ENCODE measurements around the gene ZFP91.
A peak's percentile ranks its signal among the peaks of the same experiment; 100 is the strongest.
"Not testable (repeated sequence)": the region's sequence is repeated elsewhere in the genome, so short reads cannot be mapped to it uniquely, and the experiment has no call there.

ZFP91 gene, protein sequence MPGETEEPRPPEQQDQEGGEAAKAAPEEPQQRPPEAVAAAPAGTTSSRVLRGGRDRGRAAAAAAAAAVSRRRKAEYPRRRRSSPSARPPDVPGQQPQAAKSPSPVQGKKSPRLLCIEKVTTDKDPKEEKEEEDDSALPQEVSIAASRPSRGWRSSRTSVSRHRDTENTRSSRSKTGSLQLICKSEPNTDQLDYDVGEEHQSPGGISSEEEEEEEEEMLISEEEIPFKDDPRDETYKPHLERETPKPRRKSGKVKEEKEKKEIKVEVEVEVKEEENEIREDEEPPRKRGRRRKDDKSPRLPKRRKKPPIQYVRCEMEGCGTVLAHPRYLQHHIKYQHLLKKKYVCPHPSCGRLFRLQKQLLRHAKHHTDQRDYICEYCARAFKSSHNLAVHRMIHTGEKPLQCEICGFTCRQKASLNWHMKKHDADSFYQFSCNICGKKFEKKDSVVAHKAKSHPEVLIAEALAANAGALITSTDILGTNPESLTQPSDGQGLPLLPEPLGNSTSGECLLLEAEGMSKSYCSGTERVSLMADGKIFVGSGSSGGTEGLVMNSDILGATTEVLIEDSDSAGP

DNA sequence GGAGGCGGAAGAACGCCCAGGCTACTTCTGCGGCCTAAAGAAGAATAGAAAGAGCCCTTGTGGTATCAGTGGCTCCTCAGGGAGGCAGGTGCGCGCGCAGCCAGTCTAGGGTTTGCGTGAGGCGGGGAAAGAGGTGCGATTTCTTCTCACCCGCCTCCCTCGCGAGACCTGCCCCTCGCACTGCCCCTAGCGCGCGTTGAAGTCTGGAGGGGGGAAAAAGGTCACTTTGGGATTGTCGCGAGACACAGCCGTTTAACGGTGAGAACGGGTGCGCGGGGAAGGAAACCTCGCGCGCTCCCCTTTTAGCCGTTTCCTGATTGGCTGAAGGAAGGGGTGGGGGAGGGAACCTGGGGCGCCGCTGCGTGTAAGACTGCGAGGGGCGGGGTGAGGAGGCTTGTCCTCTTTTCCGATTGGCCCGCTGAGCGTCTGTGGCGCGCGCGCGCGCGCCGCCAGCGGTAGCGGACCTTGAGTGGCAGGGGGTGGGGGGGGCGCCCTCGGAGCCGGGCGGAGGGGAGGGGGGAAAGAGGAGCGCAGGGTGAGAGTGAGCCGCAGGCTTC, at the start of gene ZFP91:
Gene ZFP91, plus strand, starts transcription at position 429 of the 557 bp plus-strand sequence. CDS start 219 bp downstream, outside the sequence.
- DNase-seq = peak; percentile 75

DNA sequence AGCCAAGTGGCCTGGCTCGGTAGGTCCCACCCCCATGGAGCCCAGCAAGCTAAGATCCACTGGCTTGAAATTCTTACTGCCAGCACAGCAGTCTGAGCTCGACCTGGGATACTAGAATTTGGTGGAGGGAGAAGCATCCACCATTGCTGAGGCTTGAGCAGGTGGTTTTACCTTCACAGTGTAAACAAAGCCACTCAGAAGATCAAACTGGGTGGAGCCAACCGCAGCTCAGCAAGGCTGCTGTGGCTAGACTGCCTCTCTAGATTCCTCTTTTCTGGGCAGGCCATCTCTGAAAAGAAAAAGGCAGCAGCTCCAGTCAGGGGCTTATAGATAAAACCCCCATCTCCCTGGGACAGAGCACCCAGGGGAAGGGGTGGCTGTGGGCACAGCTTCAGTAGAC, 48.6 kb upstream of the ZFP91 start:
- no peak for DNase-seq

DNA sequence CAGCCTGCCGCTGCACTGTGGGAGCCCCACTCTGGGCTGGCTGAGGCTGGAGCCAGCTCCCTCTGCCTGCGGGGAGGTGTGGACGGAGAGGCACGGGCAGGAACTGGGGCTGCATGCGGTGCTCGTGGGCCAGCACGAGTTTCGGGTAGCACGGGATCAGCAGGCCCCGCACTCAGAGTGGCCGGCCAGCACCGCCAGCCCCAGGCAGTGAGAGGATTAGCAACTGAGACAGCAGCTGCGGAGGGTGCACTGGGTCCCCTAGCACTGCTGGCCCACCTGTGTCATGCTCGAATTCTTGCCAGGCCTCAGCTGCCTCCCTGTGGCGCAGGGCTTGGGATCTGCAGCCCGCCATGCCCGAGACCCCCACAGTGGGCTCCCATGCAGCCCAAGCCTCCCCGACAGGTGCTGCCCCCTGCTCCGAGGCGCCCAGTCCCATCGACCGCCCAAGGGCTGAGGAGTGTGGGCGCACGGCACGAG, 47.0 kb upstream of the ZFP91 start:
- DNase-seq = no peak

DNA sequence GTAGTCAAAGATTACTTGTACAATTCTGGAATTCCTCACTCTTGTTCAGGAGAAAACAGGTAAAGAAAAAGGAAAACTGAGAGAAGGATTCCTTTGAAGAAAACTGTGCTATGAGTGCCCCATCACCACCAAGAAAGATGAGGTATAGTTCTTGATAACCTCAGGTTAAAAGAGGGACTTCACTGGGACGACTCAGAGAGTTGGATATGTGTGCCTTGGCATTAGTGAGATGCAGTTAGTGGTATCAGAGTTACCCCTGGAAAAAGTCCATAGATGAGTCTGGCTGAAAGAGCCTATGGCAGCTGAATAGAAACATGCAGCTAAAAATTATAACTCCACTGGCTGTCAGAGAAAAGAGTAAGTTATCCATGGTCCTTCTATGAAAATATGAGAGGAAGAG, 32.0 kb upstream of the ZFP91 start:
- DNase-seq = no peak

DNA sequence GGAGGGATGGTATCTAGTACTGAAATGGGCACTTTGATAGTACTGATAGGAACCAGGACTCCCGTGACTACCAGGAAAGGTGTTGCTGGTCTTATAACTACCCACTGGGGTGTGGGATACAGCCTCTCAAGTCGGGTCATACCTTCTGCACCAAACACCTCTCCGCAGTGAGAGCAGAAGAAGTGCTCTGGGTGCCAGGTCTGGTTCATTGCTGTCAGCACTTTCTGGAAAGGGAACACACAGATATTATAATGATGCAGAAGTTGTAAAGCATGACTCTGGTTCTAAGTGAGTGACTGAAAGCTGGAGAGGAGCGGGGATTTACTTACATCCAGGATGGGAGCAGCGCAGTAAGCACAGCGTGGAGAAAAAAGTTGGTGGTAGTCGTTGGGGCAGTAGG, 29.2 kb upstream of the ZFP91 start:
- no peak for DNase-seq

DNA sequence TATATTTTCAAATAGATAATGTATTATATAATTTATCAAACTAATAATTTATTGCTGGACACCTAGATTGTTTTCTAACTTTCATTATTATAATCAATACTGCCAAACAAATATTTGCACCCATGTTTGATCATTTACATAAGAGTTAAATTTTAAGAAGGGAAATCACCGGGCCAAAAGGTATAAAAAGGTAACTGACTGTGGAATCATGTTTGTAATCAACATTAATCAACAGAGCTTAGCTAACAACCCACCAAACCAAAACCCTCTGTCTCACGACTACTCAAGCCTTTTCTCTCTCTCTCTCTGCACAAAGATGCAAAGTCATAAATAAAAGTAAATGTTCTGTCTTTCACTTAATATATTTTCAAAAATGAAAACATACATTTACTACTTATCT, 18.0 kb upstream of the ZFP91 start:
- DNase-seq = no peak

DNA sequence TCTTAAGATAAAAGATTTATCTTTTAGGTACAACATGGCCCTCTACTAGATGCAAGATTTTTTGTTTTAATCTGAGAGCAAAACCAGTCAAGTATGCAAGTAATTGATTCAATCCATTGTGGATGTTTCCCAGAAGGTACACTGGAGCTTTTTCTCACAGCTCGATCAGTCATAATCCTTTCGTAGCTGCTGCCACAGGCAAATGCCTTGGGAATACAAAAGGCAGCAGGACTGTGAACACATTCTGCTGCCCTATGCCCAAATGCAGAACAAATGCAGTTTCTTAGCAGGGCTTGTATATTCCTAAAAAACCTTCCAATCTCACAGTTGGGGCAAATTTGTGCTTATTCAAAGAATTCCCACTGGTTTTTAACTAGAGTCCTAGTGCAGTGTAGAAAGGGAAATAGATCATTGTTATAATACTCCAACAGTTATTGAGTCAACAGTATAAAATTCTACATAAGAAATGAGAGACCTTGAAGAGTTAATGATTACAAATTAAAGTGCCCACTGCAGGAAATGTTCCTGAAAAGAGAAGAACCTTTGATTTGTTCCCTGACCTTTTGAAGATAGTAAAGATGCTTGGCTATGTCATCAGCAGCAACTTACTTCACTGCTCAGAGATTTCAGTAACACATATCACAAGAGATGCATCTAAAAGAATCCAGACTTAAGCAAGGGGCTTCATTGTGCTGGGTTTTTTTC, 17.3 kb upstream of the ZFP91 start:
- no peak for DNase-seq

DNA sequence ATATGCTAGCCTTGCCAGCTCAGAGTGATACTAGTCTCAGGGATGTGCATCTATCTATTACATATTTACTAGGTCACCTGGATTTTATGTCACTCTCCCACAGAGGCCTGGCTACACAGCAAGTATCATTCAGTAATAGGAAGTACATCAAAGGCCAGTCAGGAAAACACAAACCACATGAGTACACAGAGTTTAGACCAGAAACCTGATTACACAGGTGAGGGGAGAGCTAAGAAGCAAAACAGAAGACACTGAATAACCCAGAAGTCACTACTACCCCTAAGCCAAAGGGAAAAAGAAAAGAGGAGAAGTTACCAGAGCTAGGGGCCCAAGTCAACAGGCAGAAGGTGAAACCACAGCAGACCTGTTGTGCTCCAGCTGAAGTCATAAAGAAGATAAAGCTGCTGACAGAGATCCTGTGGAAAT, 16.5 kb upstream of the ZFP91 start:
- no peak for DNase-seq

DNA sequence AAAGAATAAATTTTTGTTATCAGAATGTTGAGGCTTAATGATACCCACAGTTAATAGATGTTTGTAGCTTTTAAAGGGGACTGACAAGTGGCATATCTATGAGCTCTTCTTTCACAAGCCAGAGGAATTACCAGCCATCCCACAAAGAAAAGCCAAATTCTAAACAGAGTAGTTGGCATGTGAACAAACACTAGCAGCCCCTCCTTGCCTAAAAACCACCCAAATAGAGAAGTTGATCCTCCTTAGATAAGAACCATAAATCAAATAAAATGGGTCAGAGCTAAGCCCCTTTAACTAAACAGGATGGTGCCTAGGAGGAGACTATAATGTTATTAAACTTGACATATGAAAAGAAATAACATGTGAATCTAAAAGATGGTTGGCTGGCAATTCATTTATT, 14.6 kb upstream of the ZFP91 start:
- DNase-seq = no peak

DNA sequence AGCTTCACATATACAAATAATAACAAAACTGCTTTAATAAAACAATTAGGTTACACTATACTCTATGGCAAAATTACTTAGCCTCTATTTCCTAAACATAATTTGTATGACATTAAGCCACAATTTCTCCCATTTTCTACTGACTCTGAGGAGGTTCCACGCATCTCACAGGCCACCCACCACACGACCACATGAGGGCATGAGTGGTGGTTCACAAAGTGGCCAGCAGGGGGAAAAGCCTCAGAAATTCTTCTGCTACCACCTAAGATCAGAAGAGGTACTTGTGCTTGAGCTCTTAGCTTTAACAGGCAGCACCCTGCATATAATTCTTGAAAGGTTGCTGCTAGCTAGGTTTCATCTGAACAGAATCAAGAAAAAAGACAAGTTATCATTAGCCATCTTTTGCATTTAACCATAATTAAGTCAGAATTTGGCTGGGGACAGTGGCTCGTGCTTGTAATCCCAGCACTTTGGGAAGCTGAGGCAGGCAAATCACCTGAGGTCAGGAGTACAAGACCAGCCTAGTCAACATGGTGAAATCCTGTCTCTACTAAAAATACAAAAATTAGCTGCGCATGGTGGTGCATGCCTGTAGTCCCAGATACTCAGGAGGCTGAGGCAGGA, 10.9 kb upstream of the ZFP91 start:
- no peak for DNase-seq

DNA sequence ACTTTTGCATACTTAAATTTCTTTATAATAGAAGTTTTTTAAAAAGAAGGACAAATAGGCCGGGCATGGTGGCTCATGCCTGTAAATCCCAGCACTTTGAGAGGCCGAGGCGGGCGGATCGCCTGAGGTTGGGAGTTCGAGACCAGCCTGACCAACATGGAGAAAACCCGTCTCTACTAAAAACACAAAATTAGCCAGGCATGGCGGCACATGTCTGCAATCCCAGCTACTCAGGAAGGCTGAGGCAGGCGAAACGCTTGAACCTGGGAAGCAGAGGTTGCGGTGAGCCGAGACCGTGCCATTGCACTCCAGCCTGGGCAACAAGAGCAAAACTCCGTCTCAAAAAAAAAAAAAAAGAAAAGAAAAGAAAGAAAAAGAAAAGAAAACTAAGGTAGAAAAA, 6.0 kb upstream of the ZFP91 start:
- not testable (repeated sequence) for DNase-seq

DNA sequence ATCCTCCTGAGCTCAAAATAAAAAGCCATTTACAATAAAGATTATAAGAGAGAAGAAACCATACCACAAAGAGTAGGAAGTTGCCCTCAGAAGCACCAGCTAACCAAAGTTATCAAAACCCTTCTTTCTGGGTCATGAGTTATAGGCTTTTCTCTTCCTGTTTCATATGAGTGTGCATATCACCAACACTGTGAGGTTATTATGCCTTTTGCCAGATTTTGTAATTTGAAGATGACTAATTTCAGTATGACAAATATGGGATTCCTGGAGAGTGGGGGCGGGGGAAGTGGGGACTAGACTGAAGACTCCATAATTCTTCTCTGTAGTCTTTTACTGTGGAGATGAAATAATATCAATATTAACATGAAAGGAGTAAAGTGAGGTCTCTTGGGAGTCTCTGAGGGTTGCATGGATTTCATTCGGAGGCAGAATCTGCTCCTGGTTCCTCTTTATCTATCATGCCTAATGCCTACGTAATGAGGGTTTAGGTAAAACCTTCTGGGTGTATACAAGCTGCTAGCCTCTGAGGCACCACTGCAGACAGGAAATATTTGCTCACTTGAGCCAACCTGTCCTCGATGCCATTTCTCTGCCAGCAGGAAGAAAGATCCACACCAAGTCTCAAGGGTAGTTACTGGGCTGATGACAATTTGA, 5.3 kb upstream of the ZFP91 start:
- no peak for DNase-seq

DNA sequence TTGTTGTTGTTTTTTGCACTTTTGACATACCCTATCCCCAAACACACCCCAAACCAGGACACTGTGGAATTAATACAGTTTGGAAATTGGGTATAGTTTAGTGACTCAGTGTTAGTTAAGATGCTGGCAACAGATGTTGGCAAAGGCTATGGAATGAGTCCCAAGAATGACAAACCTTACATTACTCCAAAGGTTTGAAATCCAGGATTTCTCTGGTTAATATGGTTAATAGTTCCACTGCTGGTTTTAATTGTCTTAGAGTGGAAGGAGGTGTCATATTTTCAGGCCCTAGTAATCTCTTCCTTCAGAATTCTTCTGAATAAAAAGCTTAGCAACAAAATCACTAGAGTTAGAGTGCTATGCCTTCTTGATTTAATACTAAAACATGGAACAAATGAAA, 4.0 kb upstream of the ZFP91 start:
- no peak for DNase-seq

DNA sequence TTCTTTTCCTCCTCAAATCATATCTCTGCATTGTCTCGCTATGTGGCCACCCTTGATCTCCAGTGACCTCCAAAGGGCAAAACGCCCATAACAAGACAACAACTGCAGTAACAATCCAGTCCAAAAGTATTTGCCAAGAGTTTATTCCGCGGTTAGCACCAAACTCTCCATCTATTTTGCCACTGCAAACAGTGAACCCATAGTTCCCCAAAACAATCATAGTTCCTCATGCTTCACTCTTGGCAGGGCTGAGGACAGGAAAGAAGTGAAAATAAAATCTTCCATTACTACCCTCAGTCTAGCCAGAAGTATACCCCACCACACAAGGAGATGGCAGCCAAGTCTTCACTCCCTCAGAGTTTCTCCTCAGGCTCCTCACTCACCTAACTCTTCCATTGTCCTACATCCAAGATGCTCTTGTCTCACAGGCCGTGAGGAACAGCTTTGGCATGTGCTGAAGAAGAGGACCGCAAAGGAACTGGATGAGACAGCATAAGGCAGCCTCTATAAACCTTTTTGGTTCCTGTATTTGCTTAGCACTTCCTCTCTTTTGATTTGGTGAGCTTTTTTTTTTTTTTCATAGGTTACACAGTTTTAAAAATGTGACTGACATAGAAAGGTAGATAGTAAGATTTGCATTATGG, 3.4 kb upstream of the ZFP91 start, which contains the start of gene LPXN:
Gene LPXN, minus strand, starts transcription at position 480 of the 644 bp plus-strand sequence. Its CDS starts 84 bp downstream, at position 396.
- no peak for DNase-seq

DNA sequence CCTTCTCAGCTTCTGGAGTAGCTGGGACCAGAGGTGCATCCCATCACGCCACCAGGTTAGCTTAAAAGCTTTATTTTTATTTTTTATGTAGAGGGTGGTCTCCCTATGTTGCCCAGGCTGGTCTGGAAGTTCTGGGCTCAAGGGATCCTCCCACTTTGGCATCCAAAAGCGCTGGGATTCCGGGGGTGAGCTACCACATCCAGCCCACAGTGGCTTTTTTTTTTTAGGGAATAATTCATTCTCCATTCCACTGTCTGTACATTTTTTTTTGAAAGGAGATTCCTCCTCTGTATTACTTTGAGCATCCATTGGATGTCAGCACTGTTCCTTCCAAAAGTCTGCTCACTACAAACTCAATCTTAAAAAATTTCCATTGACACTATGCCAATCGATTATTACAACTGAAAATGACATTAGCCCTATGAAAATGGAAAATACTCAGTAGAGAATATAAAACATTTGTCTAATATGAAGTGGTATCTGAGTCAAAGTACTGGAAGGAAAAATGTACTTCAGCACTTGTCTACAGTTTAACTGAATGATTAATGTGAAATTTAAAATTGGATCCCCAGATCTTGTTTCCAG, 1.9 kb upstream of the ZFP91 start:
- DNase-seq = no peak

DNA sequence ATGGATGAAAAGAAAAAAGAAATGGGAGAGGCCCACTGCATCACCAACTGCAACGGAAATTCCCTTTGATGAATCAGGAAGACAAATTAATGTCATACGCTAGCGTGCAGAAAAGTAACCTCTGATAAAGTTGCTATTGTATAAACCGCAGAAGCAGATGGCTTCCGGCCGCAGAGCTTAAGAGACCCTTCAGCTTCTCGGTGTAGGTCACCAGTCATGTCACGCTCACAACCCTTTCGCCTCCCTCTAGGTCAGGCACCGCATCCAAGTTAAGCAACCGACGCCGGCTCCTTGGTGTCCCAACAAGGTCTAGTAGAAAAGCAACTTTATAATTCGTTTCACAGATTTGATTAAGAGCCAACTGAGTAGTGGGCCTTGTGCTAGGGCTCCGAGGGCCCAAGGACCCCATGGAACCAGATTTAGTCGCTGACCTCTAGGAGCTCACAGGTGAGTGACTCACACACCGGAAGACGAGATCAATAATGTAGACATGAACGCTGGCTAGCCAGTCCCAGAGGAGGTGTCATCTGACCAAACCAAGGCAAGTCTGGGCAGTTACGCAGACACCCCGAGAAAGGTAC, 1.2 kb upstream of the ZFP91 start:
- DNase-seq = peak; percentile 8

DNA sequence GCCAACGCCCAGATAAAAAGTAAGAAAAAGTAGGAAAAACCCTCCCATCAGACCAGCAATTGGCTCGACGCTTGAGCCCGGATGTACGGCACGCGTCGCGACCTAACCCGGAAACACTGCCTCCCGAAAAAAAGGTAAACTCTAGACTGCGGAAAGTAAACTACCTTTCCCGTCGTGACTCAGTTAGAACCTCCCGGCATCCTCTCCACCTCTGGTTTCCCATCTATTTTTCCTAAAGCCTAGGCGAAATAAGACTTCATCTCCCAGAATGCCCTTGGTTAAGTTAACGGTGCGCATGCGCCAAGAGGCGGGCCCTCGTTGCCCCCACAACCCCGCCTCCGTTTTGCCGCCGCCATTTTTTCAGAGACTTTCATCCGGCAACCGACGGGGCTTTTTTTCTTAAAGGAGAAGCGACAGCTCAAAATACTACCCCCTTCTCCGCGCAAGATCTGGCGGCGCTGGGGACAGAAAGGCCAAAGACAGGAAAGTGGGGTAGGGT, 678 bp upstream of the ZFP91 start:
- DNase-seq = peak; percentile 97

DNA sequence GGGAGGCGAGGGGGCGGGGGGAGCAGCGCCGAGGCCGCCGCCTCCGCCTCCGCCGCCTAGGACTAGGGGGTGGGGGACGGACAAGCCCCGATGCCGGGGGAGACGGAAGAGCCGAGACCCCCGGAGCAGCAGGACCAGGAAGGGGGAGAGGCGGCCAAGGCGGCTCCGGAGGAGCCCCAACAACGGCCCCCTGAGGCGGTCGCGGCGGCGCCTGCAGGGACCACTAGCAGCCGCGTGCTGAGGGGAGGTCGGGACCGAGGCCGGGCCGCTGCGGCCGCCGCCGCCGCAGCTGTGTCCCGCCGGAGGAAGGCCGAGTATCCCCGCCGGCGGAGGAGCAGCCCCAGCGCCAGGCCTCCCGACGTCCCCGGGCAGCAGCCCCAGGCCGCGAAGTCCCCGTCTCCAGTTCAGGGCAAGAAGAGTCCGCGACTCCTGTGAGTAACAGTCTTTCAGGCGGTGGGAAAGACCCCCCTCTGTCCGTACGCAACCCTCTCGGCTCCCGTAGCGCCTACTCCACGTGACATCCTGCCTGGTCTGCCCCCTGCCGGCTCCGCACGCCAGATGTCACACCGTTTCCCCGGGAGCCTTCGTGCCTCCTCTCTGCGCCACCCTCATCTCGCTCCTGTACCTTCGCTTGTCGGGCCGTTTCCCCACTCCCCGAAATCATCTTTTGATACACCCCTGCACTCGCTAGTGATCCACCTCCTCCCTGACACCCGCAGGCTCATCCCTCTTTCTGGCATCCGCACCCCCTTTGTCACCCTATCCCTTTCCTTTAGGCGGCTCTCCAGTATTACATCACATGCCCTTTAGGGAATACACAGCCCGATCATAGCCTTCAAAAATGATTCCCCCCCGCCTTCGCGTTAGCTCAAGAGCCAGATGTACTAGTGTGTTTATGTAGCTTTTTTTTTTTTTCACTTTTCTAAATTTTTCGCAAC, 598 bp downstream of the ZFP91 start:
- DNase-seq = peak; percentile 26

DNA sequence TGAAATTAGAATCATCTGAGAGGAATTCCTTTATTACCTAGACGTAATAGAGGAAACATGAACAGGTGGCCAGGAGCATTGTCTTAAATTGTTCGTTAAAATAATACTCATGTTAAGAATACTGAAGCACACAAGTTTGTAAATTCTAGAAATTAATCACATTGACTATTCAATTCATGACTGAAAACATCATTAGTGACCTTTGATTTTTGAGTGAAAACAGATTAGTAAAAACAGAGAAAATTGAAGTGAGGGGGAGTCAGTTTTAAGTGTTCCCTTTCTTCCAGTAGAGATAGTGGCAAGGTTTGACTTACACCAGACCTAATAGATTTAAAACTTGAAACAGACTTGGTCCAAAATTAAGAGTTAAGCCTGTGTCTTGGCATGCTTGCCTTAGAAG, 1.4 kb downstream of the ZFP91 start:
- DNase-seq = no peak

DNA sequence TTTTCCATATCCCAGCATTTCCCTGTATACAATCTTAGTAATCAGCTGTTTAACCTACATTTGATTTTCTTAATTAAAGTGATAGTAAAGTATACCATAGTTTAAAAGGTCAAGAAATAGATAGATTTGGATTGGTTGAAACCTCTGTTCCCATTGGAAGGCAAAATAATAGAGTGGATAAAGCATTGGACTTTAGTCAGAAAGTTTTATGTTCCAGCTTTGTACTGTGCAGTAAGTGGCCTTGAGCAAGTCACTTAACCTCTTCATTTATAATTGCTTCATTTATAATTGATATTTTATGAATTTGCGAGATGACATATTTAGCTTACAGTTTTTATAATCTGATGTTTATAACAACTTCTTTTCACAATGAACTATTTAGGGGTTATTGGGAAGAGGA, 3.6 kb downstream of the ZFP91 start:
- no peak for DNase-seq

Measured in NCI-H524 treated with DMSO at 0.1 percent for 48 hours (cell line).